Endodermal cell (in vitro differentiated cells): ENCODE data around the gene MYO15B. TPM values are rescaled to one million over a fixed set of nuclear protein-coding genes. Genes with fewer than 3 reads are reported as not detected.

Experiments
- DNase-seq: peaks from one replicate; pipeline ENCODE4 v3.0.0-alpha.2; 2017
- H3K27ac ChIP-seq: 2 replicates; pipeline ENCODE4 v1.5.1; 2013; ENCODE audit warnings: mild to moderate bottlenecking, low read depth, low read length, moderate library complexity
- H3K27me3 ChIP-seq: 2 replicates; pipeline ENCODE4 v1.6.1; 2013; ENCODE audit warnings: mild to moderate bottlenecking, low read length, moderate library complexity; ENCODE audit not compliant: insufficient read depth, control insufficient read depth, poor library complexity, severe bottlenecking
- H3K36me3 ChIP-seq: 2 replicates; pipeline ENCODE4 v1.7.0; 2013; ENCODE audit warnings: mild to moderate bottlenecking, low read length, moderate library complexity; ENCODE audit not compliant: control insufficient read depth, insufficient read depth
- H3K4me1 ChIP-seq: one replicate; pipeline ENCODE4 v1.7.0; 2013; ENCODE audit warnings: low read length; ENCODE audit not compliant: control insufficient read depth, insufficient read depth
- H3K4me3 ChIP-seq: 2 replicates; pipeline ENCODE4 v1.5.1; 2013; ENCODE audit warnings: mild to moderate bottlenecking, low read length, moderate library complexity
- H3K9ac ChIP-seq: 2 replicates; pipeline ENCODE4 v1.6.1; 2013; ENCODE audit warnings: mild to moderate bottlenecking, low read length, moderate library complexity; ENCODE audit not compliant: poor library complexity, severe bottlenecking; ENCODE audit errors: extremely low read depth
- H3K9me3 ChIP-seq: 2 replicates; pipeline ENCODE4 v1.6.1; 2013; ENCODE audit warnings: mild to moderate bottlenecking, low read length, moderate library complexity; ENCODE audit not compliant: control insufficient read depth
- H3K27ac Mint-ChIP-seq: 2 replicates; pipeline ENCODE4 v1.8.0; 2020; ENCODE audit warnings: mixed read lengths
- H3K27me3 Mint-ChIP-seq: 2 replicates; pipeline ENCODE4 v1.8.0; 2021; ENCODE audit warnings: mild to moderate bottlenecking, mixed read lengths; ENCODE audit not compliant: insufficient read depth
- H3K36me3 Mint-ChIP-seq: 2 replicates; pipeline ENCODE4 v1.8.0; 2020; ENCODE audit warnings: low read depth, mixed read lengths
- H3K4me1 Mint-ChIP-seq: 2 replicates; pipeline ENCODE4 v1.8.0; 2020; ENCODE audit warnings: mixed read lengths
- H3K4me3 Mint-ChIP-seq: 2 replicates; pipeline ENCODE4 v1.8.0; 2020; ENCODE audit warnings: mild to moderate bottlenecking, moderate library complexity, mixed read lengths
- H3K9me3 Mint-ChIP-seq: 2 replicates; pipeline ENCODE4 v1.8.0; 2020; ENCODE audit warnings: mild to moderate bottlenecking, mixed read lengths
- CTCF ChIP-seq: fragments of 200-600 bp; sonication (generic); conservative IDR thresholded peaks from 2 replicates; pipeline ENCODE4 v1.5.0; 2021; ENCODE audit warnings: antibody characterized with exemption, mild to moderate bottlenecking
- WGBS, 2 experiments: methylation state at CpG; one replicate each; pipeline versions ENCODE4 v1.1.5 to v1.1.7; 2013; ENCODE audit warnings: missing lambda C conversion rate in 2 of 2, mixed read lengths in 1 of 2; ENCODE audit not compliant: insufficient coverage in 1 of 2, insufficient read length in 1 of 2; 5-methylcytosine and 5-hydroxymethylcytosine counted together
- total RNA-seq, 2 donors: library from RNA; stranded (reverse); fragmentation: NEBNext Ultra II Directional in 1 of 2; extraction: Animal tissue kit (Norgen Biotek cat#: 25700) in 1 of 2; gene quantifications; 2 replicates in 1 of 2; 3 replicates in 1 of 2; pipeline ENCODE4 v1.2.1, GENCODE V29; 2021

MYO15B gene
- total RNA-seq, 2 donors from 2014 or later, result 89.0 to 123 TPM

- Histone ChIP-seq H3K4me3 (no peak overlapping the region), H3K27me3 (no peaks in the 10 kb centered on the region), H3K9ac (no peak overlapping the region), H3K4me1 (peaks cover 14% of the 10 kb centered on the region), H3K36me3 (peaks cover 3% of the 10 kb centered on the region), H3K9me3 (no peaks in the 10 kb centered on the region), H3K27ac (no peak overlapping the region)
- no peak overlapping the region for H3K4me3 Mint-ChIP-seq
- peak overlapping the region; percentile 44 for H3K27ac Mint-ChIP-seq
- TF ChIP-seq CTCF, result no peak
- H3K27me3 Mint-ChIP-seq, result no peaks in the 10 kb centered on the region
- H3K4me1 Mint-ChIP-seq, result peaks cover 33% of the 10 kb centered on the region
- no peak for DNase-seq
- 93 to 94% methylated on average over 3 to 8 of the region's 8 CpGs for WGBS, 2 experiments
- no peaks in the 10 kb centered on the region for H3K9me3 Mint-ChIP-seq
- H3K36me3 Mint-ChIP-seq, result peaks cover 25% of the 10 kb centered on the region
Observed at GRCh38 chr17:75544250-75544649, 43.4 kb upstream of the MYO15B start.

DNA sequence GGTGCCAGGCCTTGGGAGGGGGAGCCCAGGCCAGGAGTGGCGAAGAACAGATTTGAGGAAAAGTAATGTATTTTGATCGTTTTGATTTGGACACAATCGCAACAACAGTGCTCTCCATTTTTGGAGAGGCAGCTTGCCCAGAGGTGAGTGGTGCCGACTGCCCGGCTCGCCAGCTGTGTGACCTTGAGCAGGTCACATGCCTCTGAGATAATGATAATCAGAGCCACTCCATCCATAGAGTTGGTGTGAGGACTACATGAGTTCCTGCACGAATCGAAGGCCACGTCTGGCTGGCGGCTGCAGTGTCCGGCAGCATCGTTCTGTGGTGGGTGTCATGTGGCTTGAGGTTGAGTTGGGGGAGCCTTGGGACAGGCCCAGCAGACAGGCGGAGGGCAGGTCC is 41.4 kb upstream of the MYO15B start:
- no peaks in the 10 kb centered on the region for H3K27me3 ChIP-seq
- WGBS, 2 experiments, result 96% methylated on average over 10 to 13 of the region's 13 CpGs
- Mint-ChIP-seq H3K9me3 (no peaks in the 10 kb centered on the region), H3K27me3 (no peaks in the 10 kb centered on the region), H3K4me3 (no peak overlapping the region), H3K27ac (no peak overlapping the region), H3K4me1 (peaks cover 37% of the 10 kb centered on the region), H3K36me3 (peaks cover 25% of the 10 kb centered on the region)
- H3K4me3 ChIP-seq, result no peak overlapping the region
- no peaks in the 10 kb centered on the region for H3K9me3 ChIP-seq
- no peak for DNase-seq
- TF ChIP-seq CTCF, result no peak
- H3K4me1 ChIP-seq, result peaks cover 14% of the 10 kb centered on the region
- no peak overlapping the region for H3K9ac ChIP-seq
- peaks cover 3% of the 10 kb centered on the region for H3K36me3 ChIP-seq
- no peak overlapping the region for H3K27ac ChIP-seq

DNA sequence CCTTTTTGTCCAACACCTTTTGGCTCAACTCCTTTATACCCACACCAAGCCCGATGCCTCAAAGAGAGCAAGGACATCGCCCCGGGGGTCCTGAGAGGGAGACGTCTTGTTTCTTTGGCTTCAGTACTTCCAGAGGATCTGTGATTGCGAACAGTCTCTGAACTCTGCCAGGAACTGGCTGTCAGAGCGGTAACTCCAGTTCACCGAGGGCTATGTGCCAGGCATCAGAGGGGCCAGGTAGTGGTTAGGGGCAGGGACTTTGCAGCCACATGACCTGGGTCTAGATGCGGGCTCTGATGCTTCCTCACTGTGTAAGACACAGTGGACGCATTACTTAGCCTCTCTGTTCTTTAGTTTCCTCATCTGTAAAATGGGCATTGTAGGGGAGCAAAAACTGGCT is 40.5 kb upstream of the MYO15B start:
- no peaks in the 10 kb centered on the region for H3K27me3 Mint-ChIP-seq

More for the DNA sequence above, 40.5 kb upstream of the MYO15B start:
- WGBS, 2 experiments, result 91 to 98% methylated on average over 7 to 9 of the region's 9 CpGs
- peaks cover 32% of the 10 kb centered on the region for H3K4me1 Mint-ChIP-seq
- H3K27ac Mint-ChIP-seq, result no peak overlapping the region
- Histone ChIP-seq H3K27me3 (no peaks in the 10 kb centered on the region), H3K4me1 (peaks cover 14% of the 10 kb centered on the region), H3K4me3 (no peak overlapping the region), H3K9ac (no peak overlapping the region), H3K9me3 (no peaks in the 10 kb centered on the region), H3K36me3 (peaks cover 3% of the 10 kb centered on the region), H3K27ac (no peak overlapping the region)
- peaks cover 25% of the 10 kb centered on the region for H3K36me3 Mint-ChIP-seq
- no peak for DNase-seq
- TF ChIP-seq CTCF, result no peak
- H3K9me3 Mint-ChIP-seq, result no peaks in the 10 kb centered on the region
- no peak overlapping the region for H3K4me3 Mint-ChIP-seq
